PC-9 (cell line): Measurements from ENCODE around the gene TTC22. TPM values are rescaled to one million over a fixed set of nuclear protein-coding genes. Genes with fewer than 3 reads are reported as not detected.

ENCODE experiments used
- BruUV-seq: library from RNA; stranded (reverse); fragments of 400-500 nt; replicated peaks from 2 replicates; lab custom pipeline; 2021; lab: Mats Ljungman, UMichigan
- CTCF ChIA-PET: fragments of 300-600 bp; sonication (Branson Sonifier 250); formaldehyde crosslinking; loops from one replicate; lab custom pipeline; 2022; ENCODE audit warnings: antibody characterized with exemption; lab: Charles Lee
- POLR2A ChIA-PET: fragments of 300-600 bp; sonication (Branson Sonifier 250); formaldehyde crosslinking; loops from one replicate; lab custom pipeline; 2022; ENCODE audit warnings: antibody characterized with exemption; ENCODE audit not compliant: unreplicated experiment; lab: Charles Lee
- DNase-seq, 2 experiments: peaks; one replicate each; pipeline versions ENCODE4 v3.0.0 to v3.0.0-alpha.2; 2015 to 2022; ENCODE audit warnings: mixed read lengths in 1 of 2
- H2AFZ ChIP-seq: fragments of 200-600 bp; sonication (generic); 2 replicates; pipeline ENCODE4 v1.8.1; 2017; ENCODE audit warnings: antibody characterized with exemption
- H3F3A ChIP-seq: fragments of 200-600 bp; sonication (generic); 2 replicates; pipeline ENCODE4 v1.8.1; 2017; ENCODE audit warnings: antibody characterized with exemption, mild to moderate bottlenecking, low read depth; ENCODE audit not compliant: insufficient read depth
- H3K27ac ChIP-seq: fragments of 200-600 bp; sonication (generic); 2 replicates; pipeline ENCODE4 v1.6.1; 2016; ENCODE audit warnings: mixed run types
- H3K27me3 ChIP-seq: fragments of 200-600 bp; sonication (generic); 2 replicates; pipeline ENCODE4 v1.6.1; 2016; ENCODE audit warnings: low read depth, mixed run types; ENCODE audit not compliant: insufficient read depth
- H3K36me3 ChIP-seq: fragments of 200-600 bp; sonication (generic); 2 replicates; pipeline ENCODE4 v1.6.1; 2016; ENCODE audit warnings: low read depth, mixed run types
- H3K4me1 ChIP-seq: fragments of 200-600 bp; sonication (generic); replicated peaks from 2 replicates; pipeline ENCODE4 v1.6.1; 2016; ENCODE audit warnings: mixed run types; ENCODE audit not compliant: insufficient read depth
- H3K4me2 ChIP-seq: fragments of 200-600 bp; sonication (generic); 2 replicates; pipeline ENCODE4 v1.6.1; 2017; ENCODE audit warnings: mixed run types
- H3K4me3 ChIP-seq: fragments of 200-600 bp; sonication (generic); 2 replicates; pipeline ENCODE4 v1.6.1; 2016; ENCODE audit warnings: mixed run types
- H3K79me2 ChIP-seq: fragments of 200-600 bp; sonication (generic); 2 replicates; pipeline ENCODE4 v1.6.1; 2017; ENCODE audit warnings: low read depth, mixed run types
- H3K9me2 ChIP-seq: fragments of 200-600 bp; sonication (generic); 2 replicates; pipeline ENCODE4 v1.8.1; 2017; ENCODE audit warnings: mild to moderate bottlenecking; ENCODE audit not compliant: insufficient read depth
- H3K9me3 ChIP-seq: fragments of 200-600 bp; sonication (generic); 2 replicates; pipeline ENCODE4 v1.8.1; 2016; ENCODE audit warnings: low read depth; ENCODE audit not compliant: insufficient read depth
- H4K20me1 ChIP-seq: fragments of 200-600 bp; sonication (generic); 2 replicates; pipeline ENCODE4 v1.8.1; 2017; ENCODE audit not compliant: insufficient read depth
- CTCF ChIP-seq: fragments of 200-600 bp; sonication (generic); conservative IDR thresholded peaks from 2 replicates; pipeline ENCODE4 v1.6.1; 2017; ENCODE audit warnings: mixed run types, antibody characterized with exemption, mild to moderate bottlenecking, moderate library complexity
- EZH2 ChIP-seq: fragments of 200-600 bp; sonication (generic); IDR thresholded peaks from 2 replicates; pipeline ENCODE4 v1.8.0; 2017; ENCODE audit warnings: antibody characterized with exemption, low read depth
- intact Hi-C: fragments of 100-400 bp; cut with micrococcal nuclease; formaldehyde crosslinking; loops from one replicate; pipeline ENCODE4 v1.10.0; 2022; ENCODE audit not compliant: unreplicated experiment
- total RNA-seq: library from RNA; stranded (reverse); gene quantifications from 2 replicates; pipeline ENCODE4 v1.2.3, GENCODE V29; 2021

TTC22 gene
- total RNA-seq, 1 experiment from 2014 or later: 26.3 TPM

DNA sequence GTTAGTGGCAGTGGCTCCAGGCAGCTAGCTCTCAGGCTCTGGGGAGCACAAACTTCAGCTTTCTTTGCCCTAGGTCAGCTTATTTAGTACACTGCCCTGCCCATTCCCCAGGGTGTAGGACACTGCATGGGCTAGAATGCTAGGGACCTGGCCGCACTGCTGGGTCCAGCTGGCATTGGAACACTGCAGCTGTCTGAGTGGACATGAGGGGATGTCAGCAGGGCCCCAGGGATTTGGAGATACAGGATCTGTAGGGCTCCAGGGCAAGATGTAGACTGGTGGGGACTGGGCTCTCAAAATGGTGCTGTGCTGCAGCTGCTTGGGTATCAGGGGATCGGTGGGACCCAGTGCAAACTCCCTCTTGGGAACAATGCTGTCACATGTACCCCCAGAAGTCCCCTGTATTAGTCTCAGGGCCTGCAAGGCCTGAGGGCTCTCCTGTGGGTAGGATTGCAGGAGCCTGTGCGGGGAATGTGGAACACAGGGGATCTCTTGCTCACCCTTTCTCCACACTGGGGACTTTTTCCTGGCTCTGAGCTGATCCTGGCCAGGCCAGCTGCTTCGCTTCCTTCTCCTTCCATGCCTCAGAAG, 25.2 kb upstream of the TTC22 start:
- H3F3A ChIP-seq: 0 out of 2 replicates have a peak, but pooled peaks cover 3% of the 10 kb centered on the region
- H3K27ac ChIP-seq: no peak overlapping the region
- no peak overlapping the region for H2AFZ ChIP-seq
- H3K4me2 ChIP-seq: no peak overlapping the region
- CTCF ChIA-PET: no interaction called here
- no peaks in the 10 kb centered on the region for H3K36me3 ChIP-seq
- no peaks in the 10 kb centered on the region for H3K9me2 ChIP-seq
- TF ChIP-seq CTCF (no peak), EZH2 (no peak)
- H3K79me2 ChIP-seq: no peaks in the 10 kb centered on the region
- BruUV-seq: no TSS peak
- intact Hi-C loops: no loop called here
- H3K9me3 ChIP-seq: peaks cover 5% of the 10 kb centered on the region; the same call in 1 of the 2 replicates
- no peaks in the 10 kb centered on the region for H3K27me3 ChIP-seq
- POLR2A ChIA-PET: no interaction called here
- no peaks in the 10 kb centered on the region for H3K4me1 ChIP-seq
- H4K20me1 ChIP-seq: no peaks in the 10 kb centered on the region
- H3K4me3 ChIP-seq: no peak overlapping the region
- no peak for DNase-seq

GRCh38 chr1:54825696-54826095, 24.6 kb upstream of the TTC22 start:
- H3K36me3 ChIP-seq: no peaks in the 10 kb centered on the region
- H3K9me2 ChIP-seq: no peaks in the 10 kb centered on the region
- no peak overlapping the region for H3K4me2 ChIP-seq
- intact Hi-C loops: no loop called here
- no peak overlapping the region for H3K27ac ChIP-seq
- no peaks in the 10 kb centered on the region for H4K20me1 ChIP-seq
- no peaks in the 10 kb centered on the region for H3K79me2 ChIP-seq
- H2AFZ ChIP-seq: no peak overlapping the region
- no peak for DNase-seq
- H3K4me3 ChIP-seq: no peak overlapping the region
- no peaks in the 10 kb centered on the region for H3K27me3 ChIP-seq
- H3F3A ChIP-seq: 0 out of 2 replicates have a peak, but pooled peaks cover 3% of the 10 kb centered on the region
- H3K9me3 ChIP-seq: peaks cover 5% of the 10 kb centered on the region; the same call in 1 of the 2 replicates
- H3K4me1 ChIP-seq: no peaks in the 10 kb centered on the region
- ChIA-PET CTCF (no interaction called here), POLR2A (no interaction called here)
- no TSS peak for BruUV-seq
- TF ChIP-seq CTCF (no peak), EZH2 (no peak)

- 0 out of 2 replicates have a peak, but pooled peaks cover 3% of the 10 kb centered on the region for H3F3A ChIP-seq
- H3K9me3 ChIP-seq: peaks cover 5% of the 10 kb centered on the region; the same call in 1 of the 2 replicates
- POLR2A ChIA-PET: no interaction called here
- no peak for TF ChIP-seq EZH2
- no peak for TF ChIP-seq CTCF
- no peak for DNase-seq
- H3K9me2 ChIP-seq: no peaks in the 10 kb centered on the region
- H3K4me1 ChIP-seq: peaks cover 10% of the 10 kb centered on the region
- no peaks in the 10 kb centered on the region for H3K79me2 ChIP-seq
- H3K4me3 ChIP-seq: no peak overlapping the region
- no peak overlapping the region for H2AFZ ChIP-seq
- BruUV-seq: no TSS peak
- no peaks in the 10 kb centered on the region for H3K27me3 ChIP-seq
- intact Hi-C loops: no loop called here
- no peaks in the 10 kb centered on the region for H4K20me1 ChIP-seq
- no peaks in the 10 kb centered on the region for H3K36me3 ChIP-seq
- H3K27ac ChIP-seq: no peak overlapping the region
- H3K4me2 ChIP-seq: no peak overlapping the region
- CTCF ChIA-PET: no interaction called here
Measured at GRCh38 chr1:54823670-54824069, 22.5 kb upstream of the TTC22 start.
